ENCODE measurements around the gene KRTAP10-10.

DNA sequence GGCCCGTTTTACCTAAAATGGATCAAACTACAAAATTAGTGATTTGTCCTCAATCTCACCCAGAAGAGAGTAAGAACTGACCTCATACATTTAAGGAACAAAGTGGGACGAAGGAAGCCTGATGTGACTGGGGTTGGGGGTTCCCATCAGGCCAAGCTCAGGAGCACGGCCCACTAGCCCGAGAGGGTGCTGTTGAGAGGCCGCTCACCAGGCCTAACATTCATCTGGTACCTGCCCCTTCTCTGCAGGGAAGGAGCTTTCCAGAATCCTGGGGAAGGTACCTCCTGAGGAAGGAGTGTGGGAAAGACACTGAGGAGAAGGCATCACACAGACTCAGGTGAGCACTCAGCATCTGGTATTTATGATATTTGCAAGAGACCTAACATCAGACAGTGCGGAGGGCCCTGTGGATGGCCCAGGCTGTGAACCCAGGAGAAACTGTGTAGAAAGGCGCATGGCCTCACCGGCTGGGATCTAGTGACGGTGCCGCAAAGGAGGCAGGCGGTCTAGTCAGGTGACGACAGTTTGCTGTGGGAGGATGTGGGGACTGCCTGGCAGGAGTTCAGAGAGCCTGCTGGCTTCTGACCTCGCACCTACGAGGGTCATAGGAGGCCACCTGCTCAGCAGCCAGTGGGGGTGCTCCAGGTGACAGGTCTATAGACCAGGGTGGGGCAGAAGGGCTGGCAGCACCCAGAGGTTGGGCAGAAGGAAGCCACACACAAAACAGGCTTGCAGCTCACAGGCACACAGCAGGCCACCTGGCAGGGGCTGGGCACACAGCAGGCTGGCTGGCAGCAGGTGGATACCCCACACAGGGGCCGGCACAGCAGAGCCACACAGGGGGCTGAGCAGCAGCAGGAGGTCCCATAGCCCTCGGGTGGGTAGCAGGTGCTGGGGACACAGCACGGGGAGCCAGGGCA is 16.8 kb downstream of the KRTAP10-10 start:
- TF ChIP-seq, protein P1, sequence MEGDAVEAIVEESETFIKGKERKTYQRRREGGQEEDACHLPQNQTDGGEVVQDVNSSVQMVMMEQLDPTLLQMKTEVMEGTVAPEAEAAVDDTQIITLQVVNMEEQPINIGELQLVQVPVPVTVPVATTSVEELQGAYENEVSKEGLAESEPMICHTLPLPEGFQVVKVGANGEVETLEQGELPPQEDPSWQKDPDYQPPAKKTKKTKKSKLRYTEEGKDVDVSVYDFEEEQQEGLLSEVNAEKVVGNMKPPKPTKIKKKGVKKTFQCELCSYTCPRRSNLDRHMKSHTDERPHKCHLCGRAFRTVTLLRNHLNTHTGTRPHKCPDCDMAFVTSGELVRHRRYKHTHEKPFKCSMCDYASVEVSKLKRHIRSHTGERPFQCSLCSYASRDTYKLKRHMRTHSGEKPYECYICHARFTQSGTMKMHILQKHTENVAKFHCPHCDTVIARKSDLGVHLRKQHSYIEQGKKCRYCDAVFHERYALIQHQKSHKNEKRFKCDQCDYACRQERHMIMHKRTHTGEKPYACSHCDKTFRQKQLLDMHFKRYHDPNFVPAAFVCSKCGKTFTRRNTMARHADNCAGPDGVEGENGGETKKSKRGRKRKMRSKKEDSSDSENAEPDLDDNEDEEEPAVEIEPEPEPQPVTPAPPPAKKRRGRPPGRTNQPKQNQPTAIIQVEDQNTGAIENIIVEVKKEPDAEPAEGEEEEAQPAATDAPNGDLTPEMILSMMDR (IDR thresholded peaks at IDR 0.05), result no peak
- no peak for TF ChIP-seq POLR2A (IDR thresholded peaks at IDR 0.05)

Measured in tibial nerve (tissue), 3 donors.